GM21619 (cell line): ENCODE measurements around the gene MRPS33.
A peak's percentile ranks its signal among the peaks of the same experiment; 100 is the strongest.

Experiments used
- ATAC-seq: cut with Tn5 transposase; IDR thresholded peaks from one replicate; pipeline ENCODE4 v1.9.1; 2021; ENCODE audit not compliant: unreplicated experiment

The MRPS33 gene

GRCh38 chr7:141012696-141013344 lies 1.9 kb downstream of the MRPS33 start:
- no peak for ATAC-seq

GRCh38 chr7:141012044-141012685 lies 2.6 kb downstream of the MRPS33 start:
- ATAC-seq = peak; percentile 30

- no peak for ATAC-seq
Measured at GRCh38 chr7:141011443-141011842, 3.3 kb downstream of the MRPS33 start.

- ATAC-seq = no peak
Measured at GRCh38 chr7:141003172-141004065, 11.3 kb downstream of the MRPS33 start.

GRCh38 chr7:141001546-141001945 lies 13.2 kb downstream of the MRPS33 start:
- ATAC-seq = no peak

GRCh38 chr7:141001122-141001521 lies 13.6 kb downstream of the MRPS33 start:
- ATAC-seq = no peak

GRCh38 chr7:140998715-140999114 lies 16.0 kb downstream of the MRPS33 start:
- ATAC-seq = no peak

- ATAC-seq = no peak
Measured at GRCh38 chr7:140992422-140992821, 22.3 kb downstream of the MRPS33 start.

GRCh38 chr7:140990193-140990962 lies 24.4 kb downstream of the MRPS33 start:
- ATAC-seq = no peak

GRCh38 chr7:140989068-140989467 lies 25.7 kb downstream of the MRPS33 start:
- peak; percentile 85 for ATAC-seq

GRCh38 chr7:140983802-140984201 lies 30.9 kb downstream of the MRPS33 start:
- no peak for ATAC-seq

GRCh38 chr7:140982508-140982907 lies 32.2 kb downstream of the MRPS33 start:
- no peak for ATAC-seq

- ATAC-seq = no peak
Measured at GRCh38 chr7:140981951-140982350, 32.8 kb downstream of the MRPS33 start.

- ATAC-seq = no peak
Measured at GRCh38 chr7:140977741-140978140, 37.0 kb downstream of the MRPS33 start.

- no peak for ATAC-seq
Measured at GRCh38 chr7:140972876-140973829, 41.6 kb downstream of the MRPS33 start.

- ATAC-seq = no peak
Measured at GRCh38 chr7:140972344-140972743, 42.4 kb downstream of the MRPS33 start.

GRCh38 chr7:140967438-140967837 lies 47.3 kb downstream of the MRPS33 start:
- ATAC-seq = no peak

- no peak for ATAC-seq
Measured at GRCh38 chr7:140966561-140967233, 48.1 kb downstream of the MRPS33 start.

GRCh38 chr7:140961117-140961516 lies 53.6 kb downstream of the MRPS33 start:
- ATAC-seq = no peak
